ENCODE measurements around the gene LRRC8E. TPM values are rescaled to one million over a fixed set of nuclear protein-coding genes. Genes with fewer than 3 reads are reported as not detected.
A peak's percentile ranks its signal among the peaks of the same experiment; 100 is the strongest.
"Not testable (repeated sequence)": the region's sequence is repeated elsewhere in the genome, so short reads cannot be mapped to it uniquely, and the experiment has no call there.

Gene LRRC8E
- total RNA-seq, 1 experiment from 2014 or later: 18.1 TPM

GRCh38 chr19:7928741-7929701 is 40.7 kb downstream of the LRRC8E start:
- Histone ChIP-seq H3K27me3 (ENCODE audit: insufficient read depth, low read length) (no peaks in the 10 kb centered on the region), H3K4me2 (ENCODE audit: low read length) (peak overlapping the region; percentile 55), H3K4me3 (replicated peaks in 1 of 2; ENCODE audit: low read depth in 1 of 2, low read length in 2 of 2) (no peak overlapping the region), H3K27ac (ENCODE audit: low read depth, low read length) (peak overlapping the region; percentile 57), H3K79me2 (ENCODE audit: insufficient read depth, low read length) (no peaks in the 10 kb centered on the region), H3K4me1 (ENCODE audit: control insufficient read depth in 1 of 2, insufficient read depth in 2 of 2, low read length in 2 of 2) (peaks cover 22 to 52% of the 10 kb centered on the region in 2 experiments), H3K9ac (ENCODE audit: low read length) (peak overlapping the region; percentile 26), H2AFZ (ENCODE audit: low read depth, low read length, poor library complexity, severe bottlenecking) (no peak overlapping the region), H4K20me1 (ENCODE audit: insufficient read depth) (no peaks in the 10 kb centered on the region), H3K9me3 (ENCODE audit: control insufficient read depth in 1 of 2, insufficient read depth in 1 of 2, low read depth in 1 of 2, low read length in 2 of 2) (no peaks in the 10 kb centered on the region), H3K36me3 (ENCODE audit: control insufficient read depth in 1 of 2, insufficient read depth in 2 of 2, low read length in 2 of 2) (peaks cover 16 to 22% of the 10 kb centered on the region in 2 experiments), H3K9me2 (ENCODE audit: insufficient read depth) (no peaks in the 10 kb centered on the region)
- ChIA-PET CTCF (interaction anchor here (0.8 to 2.4 kb wide), 8 partner anchors 9 to 230 kb away, joined by 3 to 17 read pairs (median 4); partner anchors contain the start of genes MAP2K7, SNAPC2 and TIMM44), RAD21 (ENCODE audit: low non-redundant PET in 1 of 2, low total read pairs in 2 of 2, uncharacterized antibody in 2 of 2, unreplicated experiment in 2 of 2) (interaction anchor here in 1 of 2 experiments (0.6 kb wide), 1 partner anchor 9 kb away, joined by 6 read pairs; the partner anchor contains the start of gene SNAPC2), POLR2A (interaction anchor here (0.6 to 3.4 kb wide), 5 partner anchors 8 to 518 kb away, joined by 3 to 17 read pairs (median 4); partner anchors contain the start of genes SNAPC2 and TIMM44)
- peak; percentile 27 for ATAC-seq
- BruUV-seq (replicated peaks): TSS peak; percentile 23
- TF ChIP-seq ZNF274 (IDR thresholded peaks at IDR 0.05; ENCODE audit: low read depth, low read length): no peak
- TF ChIP-seq POLR2AphosphoS5 (IDR thresholded peaks at IDR 0.05; ENCODE audit: low read depth, low read length): 0 out of 2 replicates have a peak, but pooled peaks have one; percentile 32
- TF ChIP-seq, protein P1, sequence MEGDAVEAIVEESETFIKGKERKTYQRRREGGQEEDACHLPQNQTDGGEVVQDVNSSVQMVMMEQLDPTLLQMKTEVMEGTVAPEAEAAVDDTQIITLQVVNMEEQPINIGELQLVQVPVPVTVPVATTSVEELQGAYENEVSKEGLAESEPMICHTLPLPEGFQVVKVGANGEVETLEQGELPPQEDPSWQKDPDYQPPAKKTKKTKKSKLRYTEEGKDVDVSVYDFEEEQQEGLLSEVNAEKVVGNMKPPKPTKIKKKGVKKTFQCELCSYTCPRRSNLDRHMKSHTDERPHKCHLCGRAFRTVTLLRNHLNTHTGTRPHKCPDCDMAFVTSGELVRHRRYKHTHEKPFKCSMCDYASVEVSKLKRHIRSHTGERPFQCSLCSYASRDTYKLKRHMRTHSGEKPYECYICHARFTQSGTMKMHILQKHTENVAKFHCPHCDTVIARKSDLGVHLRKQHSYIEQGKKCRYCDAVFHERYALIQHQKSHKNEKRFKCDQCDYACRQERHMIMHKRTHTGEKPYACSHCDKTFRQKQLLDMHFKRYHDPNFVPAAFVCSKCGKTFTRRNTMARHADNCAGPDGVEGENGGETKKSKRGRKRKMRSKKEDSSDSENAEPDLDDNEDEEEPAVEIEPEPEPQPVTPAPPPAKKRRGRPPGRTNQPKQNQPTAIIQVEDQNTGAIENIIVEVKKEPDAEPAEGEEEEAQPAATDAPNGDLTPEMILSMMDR (IDR thresholded peaks at IDR 0.05 in 2 of 3, conservative IDR thresholded peaks at IDR 0.05 in 1 of 3; ENCODE audit: borderline replicate concordance in 1 of 3, insufficient read depth in 1 of 3, low read depth in 2 of 3, low read length in 2 of 3): peak in 2 of 3 experiments; percentile 57 to 70; a peak in 4 of 6 replicates
- DNase-seq (ENCODE audit: low read depth, low spot score): no peak
- intact Hi-C loops (cut with micrococcal nuclease): no loop called here

- H3K9me2 ChIP-seq (ENCODE audit: insufficient read depth); H3K79me2 ChIP-seq (ENCODE audit: insufficient read depth, low read length); BruUV-seq (replicated peaks); ATAC-seq; intact Hi-C loops (cut with micrococcal nuclease); H3K9ac ChIP-seq (ENCODE audit: low read length); H3K9me3 ChIP-seq (ENCODE audit: control insufficient read depth in 1 of 2, insufficient read depth in 1 of 2, low read depth in 1 of 2, low read length in 2 of 2); H3K27me3 ChIP-seq (ENCODE audit: insufficient read depth, low read length); RAD21 ChIA-PET (ENCODE audit: low non-redundant PET in 1 of 2, low total read pairs in 2 of 2, uncharacterized antibody in 2 of 2, unreplicated experiment in 2 of 2); H3K4me3 ChIP-seq (replicated peaks in 1 of 2; ENCODE audit: low read depth in 1 of 2, low read length in 2 of 2); H4K20me1 ChIP-seq (ENCODE audit: insufficient read depth); DNase-seq (ENCODE audit: low read depth, low spot score); H2AFZ ChIP-seq (ENCODE audit: low read depth, low read length, poor library complexity, severe bottlenecking): not testable (repeated sequence)
- peak overlapping the region; percentile 55 for H3K4me2 ChIP-seq (ENCODE audit: low read length)
- peak overlapping the region; percentile 40; the same call in 1 of the 2 replicates for H3K27ac ChIP-seq (ENCODE audit: low read depth, low read length)
- peaks cover 22 to 47% of the 10 kb centered on the region in 2 experiments for H3K4me1 ChIP-seq (ENCODE audit: control insufficient read depth in 1 of 2, insufficient read depth in 2 of 2, low read length in 2 of 2)
- CTCF ChIA-PET: interaction anchor here (0.8 to 2.4 kb wide), 6 partner anchors 10 to 229 kb away, joined by 3 to 14 read pairs (median 4); partner anchors contain the start of genes SNAPC2 and TIMM44
- peaks cover 19 to 27% of the 10 kb centered on the region in 2 experiments for H3K36me3 ChIP-seq (ENCODE audit: control insufficient read depth in 1 of 2, insufficient read depth in 2 of 2, low read length in 2 of 2)
- POLR2A ChIA-PET: interaction anchor here (0.7 to 3.4 kb wide), 3 partner anchors 9 to 75 kb away, joined by 3 to 17 read pairs (median 17); partner anchors contain the start of genes ELAVL1, SNAPC2 and TIMM44
Measured at GRCh38 chr19:7930030-7930429, 41.7 kb downstream of the LRRC8E start.

Measured in HCT116 (cell line).